Mammary epithelial cell (primary cell): ENCODE results near the gene IL1RAPL2.

ENCODE experiments used
- EZH2 ChIP-seq: IDR thresholded peaks from 2 replicates; pipeline ENCODE4 v1.6.1; 2012; ENCODE audit warnings: low read length, inconsistent platforms, borderline replicate concordance
- TF ChIP-seq, protein P1 (sequence below), 2 donors: IDR thresholded peaks in 1 of 2; conservative IDR thresholded peaks in 1 of 2; 2 replicates each; pipeline ENCODE4 v1.5.1; 2011 to 2012; ENCODE audit warnings: inconsistent platforms in 2 of 2, low read length in 2 of 2, mild to moderate bottlenecking in 2 of 2, control low read depth in 1 of 2, low read depth in 1 of 2; ENCODE audit not compliant: insufficient read depth in 1 of 2; ENCODE audit errors: extremely low read depth in 1 of 2

DNA sequence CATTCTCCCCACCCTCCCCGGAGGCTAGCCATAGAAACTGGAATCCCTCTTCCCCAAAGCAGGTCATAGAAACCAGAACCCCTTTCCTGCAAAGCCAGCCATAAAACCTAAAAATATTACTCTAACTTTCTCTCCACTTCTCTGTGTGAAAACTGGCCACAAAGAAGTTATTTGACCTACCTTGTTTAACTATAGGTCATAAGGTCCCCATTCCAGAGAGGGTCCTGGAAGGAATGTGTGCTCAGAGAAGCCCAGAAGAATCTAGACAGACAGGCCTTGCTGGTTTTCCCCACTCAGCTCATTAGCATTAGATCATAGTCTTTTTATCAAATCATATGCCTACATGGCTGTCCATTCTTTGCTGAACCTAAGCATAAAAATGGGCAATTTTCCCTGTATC, 707.3 kb downstream of the IL1RAPL2 start:
- TF ChIP-seq, protein P1, sequence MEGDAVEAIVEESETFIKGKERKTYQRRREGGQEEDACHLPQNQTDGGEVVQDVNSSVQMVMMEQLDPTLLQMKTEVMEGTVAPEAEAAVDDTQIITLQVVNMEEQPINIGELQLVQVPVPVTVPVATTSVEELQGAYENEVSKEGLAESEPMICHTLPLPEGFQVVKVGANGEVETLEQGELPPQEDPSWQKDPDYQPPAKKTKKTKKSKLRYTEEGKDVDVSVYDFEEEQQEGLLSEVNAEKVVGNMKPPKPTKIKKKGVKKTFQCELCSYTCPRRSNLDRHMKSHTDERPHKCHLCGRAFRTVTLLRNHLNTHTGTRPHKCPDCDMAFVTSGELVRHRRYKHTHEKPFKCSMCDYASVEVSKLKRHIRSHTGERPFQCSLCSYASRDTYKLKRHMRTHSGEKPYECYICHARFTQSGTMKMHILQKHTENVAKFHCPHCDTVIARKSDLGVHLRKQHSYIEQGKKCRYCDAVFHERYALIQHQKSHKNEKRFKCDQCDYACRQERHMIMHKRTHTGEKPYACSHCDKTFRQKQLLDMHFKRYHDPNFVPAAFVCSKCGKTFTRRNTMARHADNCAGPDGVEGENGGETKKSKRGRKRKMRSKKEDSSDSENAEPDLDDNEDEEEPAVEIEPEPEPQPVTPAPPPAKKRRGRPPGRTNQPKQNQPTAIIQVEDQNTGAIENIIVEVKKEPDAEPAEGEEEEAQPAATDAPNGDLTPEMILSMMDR (conservative IDR thresholded peaks at IDR 0.05 in 1 of 2, IDR thresholded peaks at IDR 0.05 in 1 of 2; ENCODE audit: extremely low read depth in 1 of 2, insufficient read depth in 1 of 2, low read depth in 1 of 2, low read length in 2 of 2), result no peak
- no peak for TF ChIP-seq EZH2
